GM12878 (cell line): ENCODE measurements around the gene ADAM30. TPM values are rescaled to one million over a fixed set of nuclear protein-coding genes. Genes with fewer than 3 reads are reported as not detected.

Experiments
- ATAC-seq: fragments of 200-7000 bp; cut with Tn5 transposase; 3 replicates; pipeline ENCODE4 v1.9.1; 2020; ENCODE audit warnings: mild to moderate bottlenecking, moderate library complexity
- BruUV-seq: library from RNA; stranded (reverse); fragments of 400-500 nt; replicated peaks from 2 replicates; lab custom pipeline; 2021; lab: Mats Ljungman, UMichigan
- CTCF ChIA-PET: fragments of 300-600 bp; sonication (Branson Sonifier 250); formaldehyde crosslinking; extraction: SDS; loops from one replicate; lab custom pipeline; 2021; ENCODE audit warnings: inconsistent platforms; lab: Yijun Ruan, JAX
- POLR2A ChIA-PET: fragments of 350-600 bp; formaldehyde crosslinking; extraction: SDS; loops from one replicate; lab custom pipeline; 2021; ENCODE audit warnings: inconsistent platforms; lab: Charles Lee
- RAD21 ChIA-PET: fragments of 300-600 bp; sonication (Branson Sonifier 250); formaldehyde crosslinking; loops from one replicate; lab custom pipeline; 2023; ENCODE audit warnings: antibody characterized with exemption; ENCODE audit not compliant: unreplicated experiment; lab: Charles Lee
- SMC1A ChIA-PET: fragments of 300-600 bp; sonication (Branson Sonifier 250); formaldehyde crosslinking; loops from one replicate; lab custom pipeline; 2023; ENCODE audit not compliant: unreplicated experiment, uncharacterized antibody; lab: Charles Lee
- DNase-seq: peaks from one replicate; pipeline ENCODE4 v3.0.0-alpha.2; 2011; ENCODE audit warnings: low read depth, low spot score
- FAIRE-seq: peaks from 3 replicates; lab custom pipeline; 2011; peaks lifted over from hg19 to GRCh38; lab: Jason Lieb, UNC
- H2AFZ ChIP-seq: 2 replicates; pipeline ENCODE4 v1.6.0; 2011; ENCODE audit warnings: low read depth, low read length, control low read depth; ENCODE audit not compliant: control insufficient read depth
- H3K27ac ChIP-seq: 2 replicates; pipeline ENCODE4 v1.5.1; 2011; ENCODE audit warnings: control low read depth; ENCODE audit not compliant: control insufficient read depth, insufficient read depth
- H3K27me3 ChIP-seq, 2 experiments: replicated peaks in 1 of 2; 2 replicates each; pipeline versions ENCODE4 v1.6.0 to v1.6.1; 2011; ENCODE audit warnings: low read length in 1 of 2; ENCODE audit not compliant: control insufficient read depth in 2 of 2, insufficient read depth in 2 of 2
- H3K36me3 ChIP-seq, 2 experiments: 2 replicates each; pipeline ENCODE4 v1.5.1; 2011; ENCODE audit warnings: low read length in 1 of 2; ENCODE audit not compliant: control insufficient read depth in 2 of 2, insufficient read depth in 2 of 2
- H3K4me1 ChIP-seq: 2 replicates; pipeline ENCODE4 v1.6.1; 2011; ENCODE audit warnings: mild to moderate bottlenecking, low read length, moderate library complexity, mixed read lengths; ENCODE audit not compliant: control insufficient read depth, insufficient read depth
- H3K4me2 ChIP-seq: 2 replicates; pipeline ENCODE4 v1.6.0; 2011; ENCODE audit warnings: control low read depth; ENCODE audit not compliant: control insufficient read depth, insufficient read depth
- H3K4me3 ChIP-seq: fragments of 200-600 bp; sonication (generic); 2 replicates; pipeline ENCODE4 v1.5.1; 2016
- H3K79me2 ChIP-seq: 2 replicates; pipeline ENCODE4 v1.6.0; 2011; ENCODE audit warnings: low read length; ENCODE audit not compliant: control insufficient read depth, insufficient read depth
- H3K9ac ChIP-seq: 2 replicates; pipeline ENCODE4 v1.8.0; 2011; ENCODE audit warnings: low read length, control low read depth, mixed read lengths; ENCODE audit not compliant: control insufficient read depth, insufficient read depth
- H3K9me3 ChIP-seq: replicated peaks from 3 replicates; pipeline ENCODE4 v1.5.1; 2011; ENCODE audit warnings: mild to moderate bottlenecking, low read length; ENCODE audit not compliant: control insufficient read depth, insufficient read depth
- H4K20me1 ChIP-seq: 2 replicates; pipeline ENCODE4 v1.6.0; 2011; ENCODE audit not compliant: control insufficient read depth, insufficient read depth
- BMI1 ChIP-seq: fragments of 450-650 bp; IDR thresholded peaks from 2 replicates; pipeline ENCODE4 v1.6.1; 2016; ENCODE audit warnings: mild to moderate bottlenecking, moderate library complexity, borderline replicate concordance
- CEBPB ChIP-seq, 2 experiments: fragments of 150-350 bp in 1 of 2; IDR thresholded peaks; 2 replicates each; pipeline ENCODE4 v1.6.1; 2012 to 2014; ENCODE audit warnings: low read depth in 2 of 2, low read length in 2 of 2, borderline replicate concordance in 1 of 2, inconsistent platforms in 1 of 2
- ETV6 ChIP-seq, 2 experiments: fragments of 450-650 bp in 1 of 2; IDR thresholded peaks in 1 of 2; conservative IDR thresholded peaks in 1 of 2; 2 replicates each; pipeline ENCODE4 v1.6.1; 2014; ENCODE audit warnings: antibody characterized with exemption in 1 of 2, borderline replicate concordance in 1 of 2, low read depth in 1 of 2, mild to moderate bottlenecking in 1 of 2, moderate library complexity in 1 of 2
- HCFC1 ChIP-seq: fragments of 150-350 bp; IDR thresholded peaks from 2 replicates; pipeline ENCODE4 v1.6.1; 2014; ENCODE audit warnings: low read length
- HDAC2 ChIP-seq: fragments of 200-600 bp; sonication (generic); IDR thresholded peaks from 2 replicates; pipeline ENCODE4 v1.6.1; 2017
- MEF2A ChIP-seq: IDR thresholded peaks from 2 replicates; pipeline ENCODE4 v1.6.1; 2011; ENCODE audit warnings: low read depth, mild to moderate bottlenecking, low read length, moderate library complexity; ENCODE audit not compliant: insufficient read depth
- MYB ChIP-seq: fragments of 150-350 bp; IDR thresholded peaks from 2 replicates; pipeline ENCODE4 v1.6.1; 2014; ENCODE audit warnings: mild to moderate bottlenecking, low read depth, low read length, borderline replicate concordance
- POLR2AphosphoS5 ChIP-seq: IDR thresholded peaks from 2 replicates; pipeline ENCODE4 v1.6.1; 2011; ENCODE audit warnings: mild to moderate bottlenecking, low read length, inconsistent platforms
- SUPT20H ChIP-seq: IDR thresholded peaks from 2 replicates; pipeline ENCODE4 v1.6.1; 2011; ENCODE audit warnings: low read depth, mild to moderate bottlenecking, low read length, moderate library complexity, borderline replicate concordance; ENCODE audit not compliant: control insufficient read depth
- ZNF207 ChIP-seq: fragments of 450-650 bp; IDR thresholded peaks from 2 replicates; pipeline ENCODE4 v1.6.1; 2014; ENCODE audit warnings: antibody characterized with exemption, mild to moderate bottlenecking, borderline replicate concordance
- WGBS: methylation state at CpG from one replicate; pipeline ENCODE4 v1.1.6; 2016; ENCODE audit warnings: low lambda C conversion rate; ENCODE audit not compliant: insufficient replicate concordance, insufficient coverage; ENCODE audit errors: missing lambda C conversion rate; 5-methylcytosine and 5-hydroxymethylcytosine counted together
- in situ Hi-C: fragments of 300-500 bp; cut with MboI; formaldehyde crosslinking; loops from 9 replicates; pipeline ENCODE4 v1.14.3; 2018; ENCODE audit warnings: mixed read lengths
- intact Hi-C: fragments of 100-400 bp; cut with micrococcal nuclease; formaldehyde crosslinking; loops from one replicate; pipeline ENCODE4 v1.14.2; 2022; ENCODE audit not compliant: unreplicated experiment
- polyA plus RNA-seq, 11 experiments: library from polyadenylated mRNA; depleted of rRNA in 4 of 11; unstranded in 6 of 11; stranded (reverse) in 5 of 11; fragments of >200 nt; fragmentation: Nextera tagmentation in 4 of 11; fragmentation: Illumina TruSeq in 1 of 11; extraction: Ambion mirVana in 4 of 11; extraction: Trizol in 1 of 11; gene quantifications; 1 replicate in 1 of 11; 2 replicates in 10 of 11; pipeline versions ENCODE4 v1.2.1 to v1.2.3, GENCODE V29; 2011 to 2016; ENCODE audit warnings: inconsistent platforms in 2 of 11, missing spikeins in 2 of 11, low read depth in 1 of 11
- total RNA-seq, 4 experiments: library from RNA; depleted of rRNA in 3 of 4; stranded (reverse); fragments of >200 nt in 3 of 4; fragmentation: Illumina TruSeq in 1 of 4; extraction: Trizol in 1 of 4; gene quantifications; 2 replicates each; pipeline versions ENCODE4 v1.2.1 to v1.2.3, GENCODE V29; 2013 to 2021
- TF ChIP-seq, protein P1 (sequence below), 3 experiments: IDR thresholded peaks in 2 of 3; conservative IDR thresholded peaks in 1 of 3; 2 replicates each; pipeline ENCODE4 v1.5.1; 2011; ENCODE audit warnings: low read depth in 3 of 3, low read length in 3 of 3, mild to moderate bottlenecking in 3 of 3, control low read depth in 2 of 3, moderate library complexity in 2 of 3, inconsistent platforms in 1 of 3, mixed read lengths in 1 of 3; ENCODE audit not compliant: control insufficient read depth in 2 of 3, insufficient read depth in 1 of 3; ENCODE audit errors: extremely low read depth in 1 of 3

The ADAM30 gene
- total and polyA plus RNA-seq, 10 of the 15 experiments (the other 5 are each of a cell fraction or from before 2014, with no cell fraction given): not detected

GRCh38 chr1:119884711-119885110, 11.6 kb downstream of the ADAM30 start:
- WGBS: 17% methylated on average over 2 of the region's 2 CpGs
- FAIRE-seq: no peak
- intact Hi-C loops: loop anchor here (5.0 kb wide), 1 partner anchor 83 kb away; no protein-coding TSS in a partner anchor

More at GRCh38 chr1:119884711-119885110, 11.6 kb downstream of the ADAM30 start:
- ATAC-seq (no peak), DNase-seq (no peak)
- ChIA-PET POLR2A (no interaction called here), CTCF (interaction anchor here (1.1 to 2.7 kb wide), 2 partner anchors 14 to 64 kb away, joined by 3 to 13 read pairs; no protein-coding TSS in a partner anchor), RAD21 (no interaction called here), SMC1A (no interaction called here)
- H3K9ac ChIP-seq: no peak overlapping the region
- no peaks in the 10 kb centered on the region for H3K4me1 ChIP-seq
- H3K27ac ChIP-seq: no peak overlapping the region
- BruUV-seq: no TSS peak
- H3K4me3 ChIP-seq: no peak overlapping the region
- no peak overlapping the region for H2AFZ ChIP-seq
- no peak overlapping the region for H3K4me2 ChIP-seq
- H4K20me1 ChIP-seq: no peaks in the 10 kb centered on the region
- no peak for TF ChIP-seq ETV6 (conservative IDR thresholded peaks at IDR 0.05 in 1 of 2, IDR thresholded peaks at IDR 0.05 in 1 of 2; ENCODE audit: borderline replicate concordance in 1 of 2, low read depth in 1 of 2)
- no peak for TF ChIP-seq HDAC2
- TF ChIP-seq, protein P1, sequence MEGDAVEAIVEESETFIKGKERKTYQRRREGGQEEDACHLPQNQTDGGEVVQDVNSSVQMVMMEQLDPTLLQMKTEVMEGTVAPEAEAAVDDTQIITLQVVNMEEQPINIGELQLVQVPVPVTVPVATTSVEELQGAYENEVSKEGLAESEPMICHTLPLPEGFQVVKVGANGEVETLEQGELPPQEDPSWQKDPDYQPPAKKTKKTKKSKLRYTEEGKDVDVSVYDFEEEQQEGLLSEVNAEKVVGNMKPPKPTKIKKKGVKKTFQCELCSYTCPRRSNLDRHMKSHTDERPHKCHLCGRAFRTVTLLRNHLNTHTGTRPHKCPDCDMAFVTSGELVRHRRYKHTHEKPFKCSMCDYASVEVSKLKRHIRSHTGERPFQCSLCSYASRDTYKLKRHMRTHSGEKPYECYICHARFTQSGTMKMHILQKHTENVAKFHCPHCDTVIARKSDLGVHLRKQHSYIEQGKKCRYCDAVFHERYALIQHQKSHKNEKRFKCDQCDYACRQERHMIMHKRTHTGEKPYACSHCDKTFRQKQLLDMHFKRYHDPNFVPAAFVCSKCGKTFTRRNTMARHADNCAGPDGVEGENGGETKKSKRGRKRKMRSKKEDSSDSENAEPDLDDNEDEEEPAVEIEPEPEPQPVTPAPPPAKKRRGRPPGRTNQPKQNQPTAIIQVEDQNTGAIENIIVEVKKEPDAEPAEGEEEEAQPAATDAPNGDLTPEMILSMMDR (IDR thresholded peaks at IDR 0.05 in 2 of 3, conservative IDR thresholded peaks at IDR 0.05 in 1 of 3; ENCODE audit: control insufficient read depth in 2 of 3, extremely low read depth in 1 of 3, insufficient read depth in 1 of 3, low read depth in 3 of 3, low read length in 3 of 3): no peak
- no peak for TF ChIP-seq SUPT20H
- TF ChIP-seq CEBPB (IDR thresholded peaks at IDR 0.05; ENCODE audit: borderline replicate concordance in 1 of 2, low read depth in 2 of 2, low read length in 2 of 2): no peak
- no peak for TF ChIP-seq ZNF207
- no peak for TF ChIP-seq MYB
- TF ChIP-seq HCFC1: no peak
- TF ChIP-seq BMI1: no peak
- TF ChIP-seq MEF2A: no peak
- TF ChIP-seq POLR2AphosphoS5: no peak
- no peaks in the 10 kb centered on the region for H3K79me2 ChIP-seq
- in situ Hi-C loops: no loop called here
- H3K27me3 ChIP-seq: peaks cover 0 to 3% of the 10 kb centered on the region in 2 experiments; a peak in 3 of 4 replicates
- H3K9me3 ChIP-seq: no peaks in the 10 kb centered on the region; the same call in 2 of the 3 replicates
- no peaks in the 10 kb centered on the region for H3K36me3 ChIP-seq
